Measurements from ENCODE around the gene NXNL1. TPM values are rescaled to one million over a fixed set of nuclear protein-coding genes. Genes with fewer than 3 reads are reported as not detected.

Gene NXNL1
- total RNA-seq, 1 experiment from 2014 or later: not detected

- Histone ChIP-seq H3K79me1 (ENCODE audit: insufficient read depth, low read depth, low read length, poor library complexity, severe bottlenecking) (no peaks in the 10 kb centered on the region), H3K56ac (ENCODE audit: insufficient read length, low read depth, low read length) (no peak overlapping the region), H3K23ac (ENCODE audit: insufficient read length, low read depth, low read length) (no peak overlapping the region), H2BK12ac (ENCODE audit: insufficient read length, low read depth, low read length) (no peak overlapping the region), H3K9me3 (ENCODE audit: control insufficient read depth, low read depth, low read length) (no peaks in the 10 kb centered on the region), H2BK20ac (ENCODE audit: low read depth, low read length, poor library complexity, severe bottlenecking) (no peak overlapping the region), H4K91ac (ENCODE audit: insufficient read length, low read depth, low read length) (no peak overlapping the region), H3K27ac (ENCODE audit: insufficient read length, low read depth, low read length) (no peak overlapping the region), H2BK5ac (ENCODE audit: insufficient read length, low read length) (no peak overlapping the region), H3K4me1 (ENCODE audit: insufficient read depth, low read length) (no peaks in the 10 kb centered on the region; the same call in 1 of the 2 replicates), H2AK5ac (ENCODE audit: insufficient read length, low read length) (no peak overlapping the region), H2BK15ac (ENCODE audit: low read depth, low read length) (no peak overlapping the region), H3K14ac (ENCODE audit: insufficient read depth, low read length) (no peak overlapping the region), H3K9ac (ENCODE audit: extremely low read depth, insufficient read length, low read length) (no peak overlapping the region), H3K4ac (ENCODE audit: low read depth, low read length) (no peak overlapping the region), H3K18ac (ENCODE audit: insufficient read length, low read depth, low read length) (no peak overlapping the region), H3K27me3 (ENCODE audit: insufficient read depth, low read length) (no peaks in the 10 kb centered on the region), H3K79me2 (ENCODE audit: insufficient read depth, low read length) (no peaks in the 10 kb centered on the region), H4K5ac (ENCODE audit: insufficient read length, low read depth, low read length) (no peak overlapping the region), H3K4me2 (ENCODE audit: insufficient read depth, insufficient read length, low read length) (peak overlapping the region; percentile 36), H4K8ac (replicated peaks; ENCODE audit: insufficient read length, low read depth, low read length) (no peak overlapping the region), H3K23me2 (ENCODE audit: insufficient read length, low read depth, low read length, poor library complexity, severe bottlenecking) (peaks cover 4% of the 10 kb centered on the region), H2BK120ac (ENCODE audit: low read depth, low read length, poor library complexity, severe bottlenecking) (no peak overlapping the region), H3T11ph (ENCODE audit: low read length) (no peak overlapping the region), H2AFZ (ENCODE audit: low read length) (no peak overlapping the region), H4K20me1 (ENCODE audit: control insufficient read depth, insufficient read depth, insufficient read length) (no peaks in the 10 kb centered on the region)
- Mint-ChIP-seq H3K4me3 (peak overlapping the region; percentile 59 to 73), H3K9me3 (no peaks in the 10 kb centered on the region; a peak in 1 of 5 replicates), H3K27ac (peak overlapping the region; percentile 61 to 98 (median 82); a peak in 6 of 7 replicates), H3K27me3 (ENCODE audit: low read depth) (peaks cover 34% of the 10 kb centered on the region), H3K4me1 (peaks cover 32 to 48% of the 10 kb centered on the region in 2 experiments), H3K36me3 (ENCODE audit: insufficient read depth in 1 of 3, low read depth in 3 of 3) (peaks cover 2 to 32% (median 7%) of the 10 kb centered on the region in 3 experiments; a peak in 4 of 7 replicates)
- no CpG with 5 or more reads among the region's 6 CpGs for WGBS (ENCODE audit: extremely low coverage, insufficient read length, low lambda C conversion rate)
- TF ChIP-seq, protein P1, sequence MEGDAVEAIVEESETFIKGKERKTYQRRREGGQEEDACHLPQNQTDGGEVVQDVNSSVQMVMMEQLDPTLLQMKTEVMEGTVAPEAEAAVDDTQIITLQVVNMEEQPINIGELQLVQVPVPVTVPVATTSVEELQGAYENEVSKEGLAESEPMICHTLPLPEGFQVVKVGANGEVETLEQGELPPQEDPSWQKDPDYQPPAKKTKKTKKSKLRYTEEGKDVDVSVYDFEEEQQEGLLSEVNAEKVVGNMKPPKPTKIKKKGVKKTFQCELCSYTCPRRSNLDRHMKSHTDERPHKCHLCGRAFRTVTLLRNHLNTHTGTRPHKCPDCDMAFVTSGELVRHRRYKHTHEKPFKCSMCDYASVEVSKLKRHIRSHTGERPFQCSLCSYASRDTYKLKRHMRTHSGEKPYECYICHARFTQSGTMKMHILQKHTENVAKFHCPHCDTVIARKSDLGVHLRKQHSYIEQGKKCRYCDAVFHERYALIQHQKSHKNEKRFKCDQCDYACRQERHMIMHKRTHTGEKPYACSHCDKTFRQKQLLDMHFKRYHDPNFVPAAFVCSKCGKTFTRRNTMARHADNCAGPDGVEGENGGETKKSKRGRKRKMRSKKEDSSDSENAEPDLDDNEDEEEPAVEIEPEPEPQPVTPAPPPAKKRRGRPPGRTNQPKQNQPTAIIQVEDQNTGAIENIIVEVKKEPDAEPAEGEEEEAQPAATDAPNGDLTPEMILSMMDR (conservative IDR thresholded peaks at IDR 0.05): no peak
- DNase-seq: peak; percentile 79
Measured at GRCh38 chr19:17415121-17415520, 45.6 kb downstream of the NXNL1 start.
